PFSK-1 (cell line): ENCODE measurements around the gene ZSCAN18.

Experiments
- FOXP2 ChIP-seq: optimal IDR thresholded peaks from 2 replicates; pipeline ENCODE3; 2011; ENCODE audit warnings: borderline replicate concordance, control low read depth, inconsistent platforms; ENCODE audit not compliant: insufficient read depth; ENCODE audit errors: extremely low read length, extremely low read depth
- POLR2AphosphoS5 ChIP-seq: IDR thresholded peaks from 2 replicates; pipeline ENCODE4 v1.6.1; 2012; ENCODE audit warnings: low read depth, mild to moderate bottlenecking, control low read depth, low read length, moderate library complexity
- REST ChIP-seq, 2 experiments: IDR thresholded peaks; 2 replicates each; pipeline versions ENCODE4 v1.6.1 to v1.8.0; 2011 to 2012; ENCODE audit warnings: low read depth in 2 of 2, low read length in 2 of 2, control low read depth in 1 of 2, inconsistent platforms in 1 of 2, mild to moderate bottlenecking in 1 of 2, moderate library complexity in 1 of 2; ENCODE audit not compliant: insufficient read depth in 1 of 2
- SIN3A ChIP-seq: IDR thresholded peaks from 2 replicates; pipeline ENCODE4 v1.6.1; 2012; ENCODE audit warnings: mild to moderate bottlenecking, low read length, moderate library complexity, borderline replicate concordance; ENCODE audit not compliant: insufficient read depth
- TAF1 ChIP-seq: IDR thresholded peaks from 2 replicates; pipeline ENCODE4 v1.6.1; 2012; ENCODE audit warnings: low read length, control low read depth, borderline replicate concordance; ENCODE audit not compliant: insufficient read depth

GRCh38 chr19:58097349-58097748, 682 bp downstream of the ZSCAN18 start:
- TF ChIP-seq POLR2AphosphoS5: no peak
- no peak for TF ChIP-seq REST (IDR thresholded peaks at IDR 0.05; ENCODE audit: insufficient read depth in 1 of 2, low read depth in 2 of 2, low read length in 2 of 2)
- no peak for TF ChIP-seq TAF1
- TF ChIP-seq SIN3A: no peak
- TF ChIP-seq FOXP2: no peak
